SU-DHL-6 (cell line): ENCODE data around the gene NEGR1.

ENCODE experiments used
- EZH2phosphoT487 ChIP-seq: fragments of 200-600 bp; sonication (generic), shearing (Covaris generic); conservative IDR thresholded peaks from 2 replicates; pipeline ENCODE4 v1.6.1; 2018; ENCODE audit warnings: mild to moderate bottlenecking, antibody characterized with exemption, low read length, moderate library complexity, mixed read lengths
- TF ChIP-seq, protein P1 (sequence below): fragments of 200-600 bp; sonication (generic); IDR thresholded peaks from one replicate; pipeline ENCODE4 v1.5.1; 2017; ENCODE audit warnings: antibody characterized with exemption, mild to moderate bottlenecking, low read length, moderate library complexity; ENCODE audit not compliant: insufficient read depth, poor library complexity, severe bottlenecking

DNA sequence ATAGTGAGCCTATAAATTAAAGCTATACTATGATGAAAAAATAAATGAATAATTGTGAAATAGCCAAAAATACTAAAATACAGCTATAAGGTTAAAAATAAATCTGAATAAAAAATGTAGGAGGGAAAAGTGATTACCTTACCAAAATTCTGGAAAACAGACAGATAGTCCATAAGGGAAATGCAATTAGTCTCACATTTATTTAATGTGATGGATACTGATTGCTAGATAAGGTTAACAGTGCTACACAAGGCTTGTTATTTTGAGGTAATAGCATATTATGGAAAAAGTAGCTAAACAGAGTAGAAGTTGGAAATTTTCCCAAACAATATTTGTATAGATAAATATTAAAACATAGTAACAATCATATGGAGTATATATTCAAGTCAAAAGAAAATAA, 413.0 kb downstream of the NEGR1 start:
- TF ChIP-seq, protein P1, sequence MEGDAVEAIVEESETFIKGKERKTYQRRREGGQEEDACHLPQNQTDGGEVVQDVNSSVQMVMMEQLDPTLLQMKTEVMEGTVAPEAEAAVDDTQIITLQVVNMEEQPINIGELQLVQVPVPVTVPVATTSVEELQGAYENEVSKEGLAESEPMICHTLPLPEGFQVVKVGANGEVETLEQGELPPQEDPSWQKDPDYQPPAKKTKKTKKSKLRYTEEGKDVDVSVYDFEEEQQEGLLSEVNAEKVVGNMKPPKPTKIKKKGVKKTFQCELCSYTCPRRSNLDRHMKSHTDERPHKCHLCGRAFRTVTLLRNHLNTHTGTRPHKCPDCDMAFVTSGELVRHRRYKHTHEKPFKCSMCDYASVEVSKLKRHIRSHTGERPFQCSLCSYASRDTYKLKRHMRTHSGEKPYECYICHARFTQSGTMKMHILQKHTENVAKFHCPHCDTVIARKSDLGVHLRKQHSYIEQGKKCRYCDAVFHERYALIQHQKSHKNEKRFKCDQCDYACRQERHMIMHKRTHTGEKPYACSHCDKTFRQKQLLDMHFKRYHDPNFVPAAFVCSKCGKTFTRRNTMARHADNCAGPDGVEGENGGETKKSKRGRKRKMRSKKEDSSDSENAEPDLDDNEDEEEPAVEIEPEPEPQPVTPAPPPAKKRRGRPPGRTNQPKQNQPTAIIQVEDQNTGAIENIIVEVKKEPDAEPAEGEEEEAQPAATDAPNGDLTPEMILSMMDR, result no peak
- TF ChIP-seq EZH2phosphoT487, result no peak
